ENCODE results near the gene SIGLEC14.
A peak's percentile ranks its signal among the peaks of the same experiment; 100 is the strongest.
"Not testable (repeated sequence)": the region's sequence is repeated elsewhere in the genome, so short reads cannot be mapped to it uniquely, and the experiment has no call there.

SIGLEC14 gene

GRCh38 chr19:51687791-51688670, 41.4 kb upstream of the SIGLEC14 start:
- no peak for TF ChIP-seq CTCF (IDR thresholded peaks at IDR 0.05; ENCODE audit: low read depth, low read length, missing control alignments)
- H3K4me3 ChIP-seq (replicated peaks; ENCODE audit: low read depth, low read length) = peak overlapping the region; percentile 82
- DNase-seq (ENCODE audit: extremely low read depth, low read depth) = no peak

- no peak for TF ChIP-seq CTCF (IDR thresholded peaks at IDR 0.05; ENCODE audit: low read depth, low read length, missing control alignments)
- DNase-seq (ENCODE audit: extremely low read depth, low read depth) = no peak
- no peak overlapping the region for H3K4me3 ChIP-seq (replicated peaks; ENCODE audit: low read depth, low read length)
These were observed 39.5 kb upstream of the SIGLEC14 start for GRCh38 chr19:51686171-51686570.

GRCh38 chr19:51681286-51681941, 34.8 kb upstream of the SIGLEC14 start:
- TF ChIP-seq CTCF (IDR thresholded peaks at IDR 0.05; ENCODE audit: low read depth, low read length, missing control alignments) = no peak
- no peak overlapping the region for H3K4me3 ChIP-seq (replicated peaks; ENCODE audit: low read depth, low read length)
- no peak for DNase-seq (ENCODE audit: extremely low read depth, low read depth)

GRCh38 chr19:51680474-51680873, 33.8 kb upstream of the SIGLEC14 start:
- no peak for TF ChIP-seq CTCF (IDR thresholded peaks at IDR 0.05; ENCODE audit: low read depth, low read length, missing control alignments)
- no peak overlapping the region for H3K4me3 ChIP-seq (replicated peaks; ENCODE audit: low read depth, low read length)
- no peak for DNase-seq (ENCODE audit: extremely low read depth, low read depth)

GRCh38 chr19:51676566-51677083, 30.0 kb upstream of the SIGLEC14 start:
- no peak for DNase-seq (ENCODE audit: extremely low read depth, low read depth)
- H3K4me3 ChIP-seq (replicated peaks; ENCODE audit: low read depth, low read length) = no peak overlapping the region
- no peak for TF ChIP-seq CTCF (IDR thresholded peaks at IDR 0.05; ENCODE audit: low read depth, low read length, missing control alignments)

GRCh38 chr19:51675911-51676565, 29.4 kb upstream of the SIGLEC14 start:
- not testable (repeated sequence) for DNase-seq (ENCODE audit: extremely low read depth, low read depth); H3K4me3 ChIP-seq (replicated peaks; ENCODE audit: low read depth, low read length)
- TF ChIP-seq CTCF (IDR thresholded peaks at IDR 0.05; ENCODE audit: low read depth, low read length, missing control alignments) = peak; percentile 36
